ENCODE results near the gene PPM1J.

DNA sequence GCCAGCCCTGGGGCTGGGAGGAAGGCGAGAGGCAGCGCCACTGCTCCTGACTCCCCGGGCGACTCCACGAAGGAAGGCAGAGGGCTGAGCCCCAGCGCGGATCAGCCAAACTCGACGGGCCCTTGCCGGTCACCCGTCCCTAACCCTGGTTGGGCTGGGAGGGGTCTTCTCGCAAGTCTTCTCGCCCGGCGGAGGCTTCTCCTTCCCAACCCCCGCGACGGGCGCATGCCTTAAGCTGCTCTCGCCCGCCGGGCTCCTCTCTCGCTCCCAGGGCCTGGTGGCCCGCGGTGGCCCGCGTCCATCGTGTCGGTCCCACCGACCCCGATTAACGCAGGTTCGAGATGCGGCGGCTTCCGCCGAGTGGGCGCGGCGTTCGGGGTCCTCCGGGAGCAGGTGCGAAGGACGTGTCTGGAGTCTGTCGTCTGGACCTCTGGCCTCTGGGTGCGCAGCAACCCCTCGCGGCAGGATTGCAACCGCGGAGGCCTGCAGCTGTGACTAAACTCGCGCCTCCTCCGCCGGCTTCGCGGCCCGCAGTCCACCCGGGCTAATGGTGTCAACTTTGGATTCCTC lies 29.0 kb upstream of the PPM1J start:
- TF ChIP-seq GABPA (IDR thresholded peaks at IDR 0.05; ENCODE audit: borderline replicate concordance, insufficient read depth, low read length) (no peak), USF2 (IDR thresholded peaks at IDR 0.05; ENCODE audit: low read length) (no peak), ATF3 (IDR thresholded peaks at IDR 0.05; ENCODE audit: insufficient read depth, low read depth, low read length) (no peak), SIRT6 (IDR thresholded peaks at IDR 0.05; ENCODE audit: low read length) (no peak), POLR2A (IDR thresholded peaks at IDR 0.05; ENCODE audit: control extremely low read depth in 1 of 2, low read depth in 2 of 2, low read length in 2 of 2) (no peak), EP300 (IDR thresholded peaks at IDR 0.05; ENCODE audit: borderline replicate concordance in 1 of 2, low read depth in 2 of 2, low read length in 2 of 2) (no peak), TEAD4 (IDR thresholded peaks at IDR 0.05; ENCODE audit: low read depth, low read length) (peak; percentile 84), TAF1 (IDR thresholded peaks at IDR 0.05; ENCODE audit: low read depth, low read length) (no peak), NRF1 (IDR thresholded peaks at IDR 0.05; ENCODE audit: low read depth, low read length) (no peak), JUN (IDR thresholded peaks at IDR 0.05; ENCODE audit: low read depth, low read length) (no peak), ATF2 (IDR thresholded peaks at IDR 0.05; ENCODE audit: low read length) (no peak)
- TF ChIP-seq, protein P1, sequence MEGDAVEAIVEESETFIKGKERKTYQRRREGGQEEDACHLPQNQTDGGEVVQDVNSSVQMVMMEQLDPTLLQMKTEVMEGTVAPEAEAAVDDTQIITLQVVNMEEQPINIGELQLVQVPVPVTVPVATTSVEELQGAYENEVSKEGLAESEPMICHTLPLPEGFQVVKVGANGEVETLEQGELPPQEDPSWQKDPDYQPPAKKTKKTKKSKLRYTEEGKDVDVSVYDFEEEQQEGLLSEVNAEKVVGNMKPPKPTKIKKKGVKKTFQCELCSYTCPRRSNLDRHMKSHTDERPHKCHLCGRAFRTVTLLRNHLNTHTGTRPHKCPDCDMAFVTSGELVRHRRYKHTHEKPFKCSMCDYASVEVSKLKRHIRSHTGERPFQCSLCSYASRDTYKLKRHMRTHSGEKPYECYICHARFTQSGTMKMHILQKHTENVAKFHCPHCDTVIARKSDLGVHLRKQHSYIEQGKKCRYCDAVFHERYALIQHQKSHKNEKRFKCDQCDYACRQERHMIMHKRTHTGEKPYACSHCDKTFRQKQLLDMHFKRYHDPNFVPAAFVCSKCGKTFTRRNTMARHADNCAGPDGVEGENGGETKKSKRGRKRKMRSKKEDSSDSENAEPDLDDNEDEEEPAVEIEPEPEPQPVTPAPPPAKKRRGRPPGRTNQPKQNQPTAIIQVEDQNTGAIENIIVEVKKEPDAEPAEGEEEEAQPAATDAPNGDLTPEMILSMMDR (IDR thresholded peaks at IDR 0.05; ENCODE audit: control extremely low read depth in 1 of 3, insufficient read depth in 1 of 3, low read depth in 1 of 3, low read length in 3 of 3), result peak; percentile 47 to 51 (median 51)
- TF ChIP-seq, protein P2, sequence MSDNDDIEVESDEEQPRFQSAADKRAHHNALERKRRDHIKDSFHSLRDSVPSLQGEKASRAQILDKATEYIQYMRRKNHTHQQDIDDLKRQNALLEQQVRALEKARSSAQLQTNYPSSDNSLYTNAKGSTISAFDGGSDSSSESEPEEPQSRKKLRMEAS (IDR thresholded peaks at IDR 0.05), result no peak; the same call in 1 of the 2 replicates

Measured in H1 (cell line).